ENCODE measurements around the gene SUPT3H. TPM values are rescaled to one million over a fixed set of nuclear protein-coding genes. Genes with fewer than 3 reads are reported as not detected.

SUPT3H gene
- total RNA-seq, 1 donor, result 10.6 TPM

DNA sequence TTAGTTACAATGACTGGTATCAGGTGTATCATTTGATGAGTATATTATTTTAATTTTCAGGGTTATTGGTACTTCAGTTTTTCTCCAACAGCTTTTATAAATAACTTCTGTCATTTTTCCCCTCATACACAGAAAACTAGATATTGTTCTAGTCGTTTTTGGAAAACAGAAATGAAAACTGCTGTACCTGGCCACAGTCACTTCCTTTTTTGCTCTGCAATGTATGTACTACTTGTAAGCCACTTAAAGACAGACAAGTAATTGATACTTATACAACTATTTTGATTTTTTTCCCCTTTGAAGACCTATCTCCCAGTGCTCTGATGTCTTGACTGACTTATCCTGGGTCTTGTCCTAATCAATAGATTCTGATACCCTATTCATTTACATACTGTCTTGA is 268.2 kb downstream of the SUPT3H start:
- no peak for TF ChIP-seq CTCF (IDR thresholded peaks at IDR 0.05; ENCODE audit: insufficient read depth, low read length)
- DNase-seq (ENCODE audit: low read depth), result no peak
- no peak overlapping the region for H3K4me3 ChIP-seq (ENCODE audit: low read depth, low read length)

GRCh38 chr6:45105170-45105820 is 272.4 kb downstream of the SUPT3H start:
- no peak for DNase-seq (ENCODE audit: low read depth)
- no peak for TF ChIP-seq CTCF (IDR thresholded peaks at IDR 0.05; ENCODE audit: insufficient read depth, low read length)

GRCh38 chr6:45104429-45104828 is 273.3 kb downstream of the SUPT3H start:
- no peak for TF ChIP-seq CTCF (IDR thresholded peaks at IDR 0.05; ENCODE audit: insufficient read depth, low read length)
- no peak for DNase-seq (ENCODE audit: low read depth)
- H3K4me3 ChIP-seq (ENCODE audit: low read depth, low read length), result no peak overlapping the region

More at GRCh38 chr6:45105170-45105820, 272.4 kb downstream of the SUPT3H start:
- no peak overlapping the region for H3K4me3 ChIP-seq (ENCODE audit: low read depth, low read length)

DNA sequence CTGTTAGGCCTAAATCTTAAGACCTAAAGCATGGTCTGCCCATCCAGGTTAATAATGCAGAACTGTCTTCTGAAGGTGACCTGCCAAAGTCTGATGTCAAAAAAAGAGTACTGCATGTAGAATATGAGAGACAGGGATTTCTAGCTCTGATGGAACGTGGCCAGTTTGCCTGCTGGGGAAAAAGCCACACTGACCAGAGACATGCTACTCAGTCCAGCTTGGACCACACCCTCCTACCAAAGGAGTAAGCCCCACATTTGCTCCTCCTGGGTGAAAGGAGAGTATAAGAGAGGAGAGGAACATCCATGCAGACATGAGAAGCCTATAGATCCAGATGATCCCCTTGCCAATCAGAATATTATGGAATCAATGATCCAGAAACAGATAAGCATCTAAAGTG is 279.5 kb downstream of the SUPT3H start:
- H3K4me3 ChIP-seq (ENCODE audit: low read depth, low read length), result no peak overlapping the region
- TF ChIP-seq CTCF (IDR thresholded peaks at IDR 0.05; ENCODE audit: insufficient read depth, low read length), result no peak
- no peak for DNase-seq (ENCODE audit: low read depth)

DNA sequence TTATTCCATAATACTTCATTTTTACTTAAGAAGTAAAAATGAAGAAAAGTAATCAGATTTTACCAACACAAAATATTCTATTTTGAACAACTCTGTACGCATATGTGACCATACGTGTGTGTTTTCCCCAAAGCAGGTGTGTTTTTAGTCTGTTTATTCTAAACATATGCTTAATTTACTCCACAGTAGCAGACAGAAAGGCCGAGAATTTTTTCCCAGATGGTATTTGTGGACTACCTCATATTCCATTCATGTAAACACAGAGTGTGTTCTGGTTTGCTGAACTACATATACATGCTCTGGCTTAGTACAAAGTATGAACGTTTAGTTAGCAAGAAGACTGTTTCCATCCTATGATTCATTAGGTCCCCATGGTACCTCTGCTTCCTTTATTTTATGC is 282.9 kb downstream of the SUPT3H start:
- no peak for DNase-seq (ENCODE audit: low read depth)
- H3K4me3 ChIP-seq (ENCODE audit: low read depth, low read length), result no peak overlapping the region
- TF ChIP-seq CTCF (IDR thresholded peaks at IDR 0.05; ENCODE audit: insufficient read depth, low read length), result no peak

DNA sequence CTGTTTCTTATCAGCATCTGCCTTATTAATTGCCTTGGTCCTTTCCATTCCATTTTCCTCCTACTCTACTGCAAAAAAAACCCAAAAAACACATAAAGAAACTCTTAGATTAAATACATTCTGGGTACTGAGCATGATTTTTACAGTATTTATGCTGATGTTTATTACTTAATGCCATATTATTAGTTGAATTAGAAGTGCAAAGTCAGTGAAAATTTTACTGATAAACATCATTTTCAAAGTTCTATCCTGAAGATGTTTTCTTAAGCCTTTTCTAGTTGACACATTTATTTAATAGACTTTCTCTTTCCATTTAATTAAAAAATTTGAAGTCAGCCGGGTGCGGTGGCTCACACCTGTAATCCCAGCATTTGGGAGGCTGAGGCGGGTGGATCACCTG is 285.6 kb downstream of the SUPT3H start:
- no peak for TF ChIP-seq CTCF (IDR thresholded peaks at IDR 0.05; ENCODE audit: insufficient read depth, low read length)

More for the DNA sequence above, 285.6 kb downstream of the SUPT3H start:
- no peak for DNase-seq (ENCODE audit: low read depth)
- H3K4me3 ChIP-seq (ENCODE audit: low read depth, low read length), result no peak overlapping the region

Measured in fibroblast of the aortic adventitia (primary cell).